Rectal smooth muscle tissue (tissue), 1 donor: ENCODE results near the gene TTBK1.

Source experiments
- H3K27ac ChIP-seq: one replicate; pipeline ENCODE4 v1.7.0; 2013; ENCODE audit warnings: low read depth, low read length, inconsistent platforms
- H3K27me3 ChIP-seq: one replicate; pipeline ENCODE4 v1.7.0; 2013; ENCODE audit warnings: low read length; ENCODE audit not compliant: control insufficient read depth, insufficient read depth
- H3K36me3 ChIP-seq: one replicate; pipeline ENCODE4 v1.7.0; 2013; ENCODE audit warnings: low read length; ENCODE audit not compliant: control insufficient read depth, insufficient read depth
- H3K4me1 ChIP-seq: one replicate; pipeline ENCODE4 v1.7.0; 2013; ENCODE audit warnings: low read length; ENCODE audit not compliant: control insufficient read depth, insufficient read depth
- H3K4me3 ChIP-seq: one replicate; pipeline ENCODE4 v1.7.0; 2013; ENCODE audit warnings: low read length
- H3K9ac ChIP-seq: one replicate; pipeline ENCODE4 v1.7.0; 2013; ENCODE audit warnings: low read length

Gene TTBK1

DNA sequence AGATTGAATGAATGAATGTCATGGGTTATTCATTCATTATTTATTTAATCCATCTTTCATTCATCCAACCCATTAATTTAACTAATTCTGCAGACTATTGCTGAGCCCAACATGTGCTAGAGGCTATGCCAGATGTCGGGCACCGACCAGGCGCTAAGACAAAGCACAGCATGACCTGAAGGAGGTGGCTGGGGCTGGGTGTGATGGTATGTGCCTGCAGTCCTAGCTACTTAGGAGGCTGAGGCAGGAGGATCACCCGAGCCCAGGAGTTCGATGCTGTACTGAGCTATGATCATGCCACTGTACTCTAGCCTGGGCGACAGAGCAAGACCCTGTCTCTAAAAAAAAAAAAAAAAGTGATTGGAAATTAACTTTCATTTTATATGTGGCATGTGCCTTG lies 49.1 kb downstream of the TTBK1 start:
- Histone ChIP-seq H3K27me3 (no peaks in the 10 kb centered on the region), H3K4me3 (no peak overlapping the region), H3K9ac (no peak overlapping the region), H3K27ac (no peak overlapping the region), H3K4me1 (no peaks in the 10 kb centered on the region), H3K36me3 (no peaks in the 10 kb centered on the region)

DNA sequence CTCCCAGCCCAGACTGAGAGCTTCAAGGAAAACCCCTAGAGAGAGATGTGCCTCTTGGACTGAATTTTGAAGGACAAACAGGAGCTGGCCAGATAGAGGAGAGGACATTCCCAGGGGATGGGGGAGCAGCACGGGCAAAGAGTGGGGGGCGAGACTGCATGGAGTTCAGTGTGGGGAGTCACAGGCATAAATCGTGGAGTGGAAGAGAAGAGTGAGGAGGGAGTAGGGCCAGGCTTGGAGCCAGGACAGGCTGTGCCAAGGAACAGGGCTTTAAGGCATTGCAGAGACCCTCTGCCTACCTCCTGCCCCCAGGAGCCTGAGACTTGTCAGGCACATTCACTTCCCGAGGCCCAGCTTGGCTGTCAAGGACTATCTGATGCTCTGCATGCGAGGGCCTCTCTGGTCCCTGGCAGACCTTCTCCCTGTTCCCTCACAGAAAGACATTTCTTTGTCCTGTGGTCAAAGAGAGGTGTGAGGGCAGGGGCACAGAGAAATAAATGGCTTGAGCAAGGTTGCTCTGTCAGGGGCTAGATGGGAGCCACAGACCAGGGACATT lies 49.6 kb downstream of the TTBK1 start:
- H3K4me1 ChIP-seq: no peaks in the 10 kb centered on the region
- no peaks in the 10 kb centered on the region for H3K27me3 ChIP-seq
- no peak overlapping the region for H3K9ac ChIP-seq
- no peaks in the 10 kb centered on the region for H3K36me3 ChIP-seq
- no peak overlapping the region for H3K4me3 ChIP-seq
- no peak overlapping the region for H3K27ac ChIP-seq

DNA sequence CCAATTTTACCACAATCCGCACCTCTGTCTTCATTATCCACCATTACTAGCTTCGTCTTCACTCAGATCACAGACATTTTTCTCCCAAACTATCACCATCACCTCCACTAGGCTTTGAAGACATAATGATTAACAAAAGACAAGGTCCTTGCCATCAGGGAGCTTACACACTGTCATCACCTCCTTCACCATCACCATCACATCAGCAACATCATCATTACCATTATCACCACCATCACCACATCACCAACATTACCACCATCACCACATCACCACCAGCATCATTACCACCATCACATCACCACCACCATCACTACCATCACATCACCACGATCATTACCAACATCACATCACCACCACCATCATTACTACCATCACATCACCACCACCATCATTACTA lies 50.4 kb downstream of the TTBK1 start:
- H3K27ac ChIP-seq: no peak overlapping the region
- H3K36me3 ChIP-seq: no peaks in the 10 kb centered on the region
- no peak overlapping the region for H3K9ac ChIP-seq
- no peaks in the 10 kb centered on the region for H3K4me1 ChIP-seq
- no peak overlapping the region for H3K4me3 ChIP-seq
- no peaks in the 10 kb centered on the region for H3K27me3 ChIP-seq

DNA sequence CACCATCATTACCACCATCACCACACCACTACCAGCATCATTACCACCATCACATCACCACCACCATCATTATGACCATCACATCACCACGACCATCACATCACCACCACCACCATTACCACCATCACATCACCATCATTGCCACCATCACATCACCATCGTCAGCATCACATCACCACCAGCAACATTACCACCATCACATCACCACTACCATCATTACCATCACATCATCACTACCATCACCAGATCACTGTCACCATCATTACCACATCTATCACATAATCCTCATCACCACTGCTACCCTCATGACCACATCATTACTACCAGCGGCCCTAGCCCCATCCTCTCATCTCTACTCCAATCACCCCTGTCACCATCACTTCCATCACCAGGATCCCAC lies 51.3 kb downstream of the TTBK1 start:
- Histone ChIP-seq H3K27me3 (no peaks in the 10 kb centered on the region), H3K27ac (no peak overlapping the region), H3K4me1 (no peaks in the 10 kb centered on the region), H3K9ac (no peak overlapping the region), H3K36me3 (no peaks in the 10 kb centered on the region), H3K4me3 (no peak overlapping the region)

DNA sequence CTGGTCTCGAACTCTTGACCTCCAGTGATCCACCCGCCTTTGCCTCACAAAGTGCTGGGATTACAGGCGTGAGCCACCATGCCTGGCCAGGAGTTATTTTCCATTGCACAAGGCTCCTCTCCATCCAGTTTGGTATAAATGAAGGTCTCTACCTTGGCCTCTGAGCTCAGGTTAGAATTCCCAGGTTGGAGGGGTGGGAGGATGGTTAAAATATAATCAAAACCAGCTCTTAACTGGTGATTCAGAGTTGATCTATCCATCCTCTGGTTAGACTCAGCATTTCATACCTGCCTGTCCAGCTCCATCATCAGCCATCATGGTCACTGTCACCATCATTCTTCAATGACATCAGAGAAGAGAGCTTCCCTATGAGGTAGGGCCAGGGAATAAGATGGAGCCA lies 52.2 kb downstream of the TTBK1 start:
- no peaks in the 10 kb centered on the region for H3K4me1 ChIP-seq
- H3K27me3 ChIP-seq: no peaks in the 10 kb centered on the region
- no peak overlapping the region for H3K4me3 ChIP-seq
- H3K9ac ChIP-seq: no peak overlapping the region
- no peaks in the 10 kb centered on the region for H3K36me3 ChIP-seq
- H3K27ac ChIP-seq: no peak overlapping the region

DNA sequence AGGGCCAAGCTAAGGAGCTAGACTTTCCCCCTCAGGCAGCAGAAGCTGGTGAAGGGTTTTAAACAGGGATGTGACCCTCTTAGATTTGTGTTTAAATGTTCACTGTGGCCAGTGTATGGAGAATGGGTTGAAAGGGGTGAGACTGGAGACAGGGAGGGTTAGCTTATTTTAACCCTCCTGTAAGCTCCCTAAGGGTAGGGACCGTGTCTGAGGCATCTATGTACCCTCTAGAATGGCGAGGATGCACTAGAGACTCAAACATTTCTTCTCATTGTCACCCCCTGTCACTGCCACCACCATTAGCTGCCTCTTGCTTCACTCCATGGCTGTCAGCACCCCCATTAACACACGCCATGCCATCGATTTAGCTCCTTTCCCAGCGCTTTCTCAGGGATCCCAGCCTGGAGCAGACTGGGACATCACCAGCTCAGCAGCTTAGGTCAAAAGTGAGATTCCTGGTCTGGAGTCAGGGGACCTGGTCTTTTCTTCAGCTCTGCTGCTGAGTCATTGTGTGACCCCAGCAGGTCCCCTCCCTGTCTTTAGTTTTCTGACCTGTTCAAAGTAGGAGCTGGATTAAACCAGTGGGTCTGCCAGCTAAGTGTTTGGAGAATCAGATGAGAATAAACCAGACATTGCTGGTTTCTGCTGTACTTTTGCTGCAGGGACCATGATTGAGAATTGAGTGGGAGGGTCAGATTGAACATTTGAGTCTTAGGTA lies 53.7 kb downstream of the TTBK1 start:
- no peaks in the 10 kb centered on the region for H3K36me3 ChIP-seq
- H3K9ac ChIP-seq: no peak overlapping the region
- H3K27ac ChIP-seq: no peak overlapping the region
- H3K4me1 ChIP-seq: no peaks in the 10 kb centered on the region
- peaks cover 3% of the 10 kb centered on the region for H3K27me3 ChIP-seq
- H3K4me3 ChIP-seq: no peak overlapping the region

DNA sequence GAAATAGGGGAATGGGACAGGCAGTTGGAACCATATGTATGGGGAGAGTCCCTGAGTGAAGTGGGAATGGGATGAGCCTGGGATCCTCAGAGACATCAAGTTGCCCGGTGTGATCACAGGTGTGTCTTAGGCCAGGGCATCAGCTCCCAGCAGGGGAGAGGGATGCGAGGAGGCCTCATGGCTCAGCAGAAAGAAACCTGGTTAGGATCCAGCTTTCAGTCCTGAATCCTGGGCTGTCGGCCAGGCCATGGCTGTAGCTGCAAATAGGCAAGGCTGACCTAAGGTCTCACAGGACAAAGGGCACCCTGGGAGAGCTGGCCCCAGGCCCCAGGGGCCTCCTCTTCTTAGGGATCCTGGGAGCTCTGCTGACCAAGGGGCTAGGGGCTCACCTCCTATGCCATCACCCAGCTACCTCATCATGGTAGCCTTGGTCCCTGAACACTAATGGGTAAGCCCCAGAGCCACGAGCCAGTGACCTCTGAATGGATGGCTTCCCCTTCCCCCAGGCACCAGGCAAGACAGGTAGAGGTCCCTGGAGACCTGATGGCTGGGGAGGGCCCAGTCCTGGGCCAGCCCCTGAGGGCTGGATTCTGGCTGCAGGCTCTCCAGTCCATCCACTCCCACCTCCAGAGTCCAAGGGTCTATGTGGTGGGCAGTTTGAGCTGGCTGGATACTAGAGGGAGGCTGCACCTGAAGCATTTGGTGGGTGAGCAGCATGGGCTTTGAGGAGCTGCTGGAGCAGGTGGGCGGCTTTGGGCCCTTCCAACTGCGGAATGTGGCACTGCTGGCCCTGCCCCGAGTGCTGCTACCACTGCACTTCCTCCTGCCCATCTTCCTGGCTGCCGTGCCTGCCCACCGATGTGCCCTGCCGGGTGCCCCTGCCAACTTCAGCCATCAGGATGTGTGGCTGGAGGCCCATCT lies 54.6 kb downstream of the TTBK1 start, which contains the start of gene SLC22A7:
Gene SLC22A7 (plus strand): TSS at position 617 of the 921 bp plus-strand sequence. CDS start 99 bp downstream, at position 716.
- Histone ChIP-seq H3K27ac (no peak within 1 kb of the TSS), H3K27me3 (peaks cover 3% of the 10 kb centered on the region), H3K36me3 (no peaks in the 10 kb centered on the region), H3K4me1 (no peaks in the 10 kb centered on the region), H3K4me3 (no peak within 1 kb of the TSS), H3K9ac (no peak within 1 kb of the TSS)

DNA sequence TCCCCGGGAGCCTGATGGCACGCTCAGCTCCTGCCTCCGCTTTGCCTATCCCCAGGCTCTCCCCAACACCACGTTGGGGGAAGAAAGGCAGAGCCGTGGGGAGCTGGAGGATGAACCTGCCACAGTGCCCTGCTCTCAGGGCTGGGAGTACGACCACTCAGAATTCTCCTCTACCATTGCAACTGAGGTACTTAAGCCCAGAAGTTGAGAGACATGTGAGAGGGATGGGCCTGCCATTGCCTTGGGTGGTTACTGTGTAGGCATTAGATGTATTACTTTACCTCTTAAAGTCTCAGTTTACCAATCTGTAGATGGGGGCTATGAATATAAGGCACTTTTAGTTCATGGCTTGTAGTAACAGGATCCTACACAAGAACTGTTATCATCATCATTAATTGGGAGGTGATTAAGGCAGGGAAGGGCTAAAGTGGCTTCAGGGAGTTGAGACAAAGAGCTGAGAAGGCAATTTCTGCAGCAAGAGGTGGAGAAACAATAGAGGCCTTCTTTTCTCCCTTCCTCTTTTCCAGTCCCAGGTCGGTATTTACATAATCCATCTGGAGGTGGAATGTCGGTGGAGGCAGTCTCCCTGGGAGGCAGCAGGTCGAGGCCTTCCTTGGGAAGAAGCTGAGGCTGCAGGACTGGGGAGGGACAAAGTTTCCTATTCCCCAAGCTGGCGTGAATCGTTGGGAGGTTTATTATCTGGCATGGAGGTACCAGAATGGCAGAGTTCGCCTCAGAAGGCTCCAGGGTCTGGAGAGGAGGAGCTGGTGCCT lies 55.5 kb downstream of the TTBK1 start:
- Histone ChIP-seq H3K36me3 (no peaks in the 10 kb centered on the region), H3K4me3 (no peak overlapping the region), H3K4me1 (no peaks in the 10 kb centered on the region), H3K27me3 (peaks cover 3% of the 10 kb centered on the region), H3K9ac (no peak overlapping the region), H3K27ac (no peak overlapping the region)

DNA sequence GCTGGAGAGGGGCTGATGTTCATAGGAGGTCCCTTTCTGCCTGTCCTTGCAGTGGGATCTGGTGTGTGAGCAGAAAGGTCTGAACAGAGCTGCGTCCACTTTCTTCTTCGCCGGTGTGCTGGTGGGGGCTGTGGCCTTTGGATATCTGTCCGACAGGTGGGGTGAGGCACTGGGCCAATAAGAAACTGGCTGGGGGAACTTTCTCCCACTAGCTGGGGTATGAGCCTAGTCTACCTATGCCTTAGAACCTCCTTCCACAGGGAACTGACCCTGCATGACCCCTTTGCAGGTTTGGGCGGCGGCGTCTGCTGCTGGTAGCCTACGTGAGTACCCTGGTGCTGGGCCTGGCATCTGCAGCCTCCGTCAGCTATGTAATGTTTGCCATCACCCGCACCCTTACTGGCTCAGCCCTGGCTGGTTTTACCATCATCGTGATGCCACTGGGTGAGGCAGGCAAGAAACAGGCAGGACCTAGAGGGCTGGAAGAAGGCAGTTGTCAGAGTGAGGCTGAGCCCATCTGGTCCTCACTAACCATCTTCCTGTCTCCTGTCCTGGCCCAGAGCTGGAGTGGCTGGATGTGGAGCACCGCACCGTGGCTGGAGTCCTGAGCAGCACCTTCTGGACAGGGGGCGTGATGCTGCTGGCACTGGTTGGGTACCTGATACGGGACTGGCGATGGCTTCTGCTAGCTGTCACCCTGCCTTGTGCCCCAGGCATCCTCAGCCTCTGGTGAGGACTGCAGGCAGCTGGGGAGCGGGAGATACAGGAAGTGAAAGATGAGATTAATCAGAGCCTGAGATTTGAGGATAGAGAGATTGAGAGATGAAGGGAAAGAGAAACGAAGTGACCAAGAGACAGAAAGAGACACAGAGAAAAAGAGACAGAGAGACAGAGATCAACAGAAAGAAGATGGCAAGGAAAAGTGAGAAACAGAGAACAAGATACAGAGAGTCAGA lies 56.3 kb downstream of the TTBK1 start:
- Histone ChIP-seq H3K27ac (no peak overlapping the region), H3K4me1 (no peaks in the 10 kb centered on the region), H3K9ac (no peak overlapping the region), H3K36me3 (no peaks in the 10 kb centered on the region), H3K27me3 (peaks cover 3% of the 10 kb centered on the region), H3K4me3 (no peak overlapping the region)

DNA sequence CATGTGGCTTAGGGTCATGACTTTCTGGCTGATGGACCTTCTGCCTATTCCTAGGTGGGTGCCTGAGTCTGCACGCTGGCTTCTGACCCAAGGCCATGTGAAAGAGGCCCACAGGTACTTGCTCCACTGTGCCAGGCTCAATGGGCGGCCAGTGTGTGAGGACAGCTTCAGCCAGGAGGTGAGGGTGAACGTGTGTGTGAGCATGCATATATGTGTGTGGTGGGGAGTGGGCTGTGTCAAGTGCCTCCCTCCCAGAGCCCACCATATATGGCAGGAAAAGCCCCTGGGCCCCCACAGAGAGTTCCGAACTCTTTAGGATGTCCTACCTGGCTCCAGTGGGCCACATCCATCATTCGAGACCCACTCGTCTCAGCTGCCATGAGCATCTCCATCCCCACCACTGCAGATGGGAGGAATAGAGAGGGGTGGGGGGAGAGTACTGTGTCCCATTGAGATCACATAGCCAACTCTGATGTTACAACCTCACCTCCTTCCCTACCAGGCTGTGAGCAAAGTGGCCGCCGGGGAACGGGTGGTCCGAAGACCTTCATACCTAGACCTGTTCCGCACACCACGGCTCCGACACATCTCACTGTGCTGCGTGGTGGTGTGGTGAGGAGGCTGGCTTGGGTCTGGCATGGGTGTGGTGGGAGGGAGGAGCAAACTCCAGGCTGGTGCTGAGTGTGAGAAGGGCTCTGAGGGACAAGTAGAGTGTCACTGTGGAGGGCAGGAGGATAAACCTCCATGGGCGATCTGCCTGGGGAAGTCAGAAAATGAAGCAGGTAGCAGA lies 58.0 kb downstream of the TTBK1 start:
- Histone ChIP-seq H3K27ac (no peak overlapping the region), H3K4me1 (no peaks in the 10 kb centered on the region), H3K4me3 (no peak overlapping the region), H3K9ac (no peak overlapping the region), H3K27me3 (peaks cover 3% of the 10 kb centered on the region), H3K36me3 (no peaks in the 10 kb centered on the region)

DNA sequence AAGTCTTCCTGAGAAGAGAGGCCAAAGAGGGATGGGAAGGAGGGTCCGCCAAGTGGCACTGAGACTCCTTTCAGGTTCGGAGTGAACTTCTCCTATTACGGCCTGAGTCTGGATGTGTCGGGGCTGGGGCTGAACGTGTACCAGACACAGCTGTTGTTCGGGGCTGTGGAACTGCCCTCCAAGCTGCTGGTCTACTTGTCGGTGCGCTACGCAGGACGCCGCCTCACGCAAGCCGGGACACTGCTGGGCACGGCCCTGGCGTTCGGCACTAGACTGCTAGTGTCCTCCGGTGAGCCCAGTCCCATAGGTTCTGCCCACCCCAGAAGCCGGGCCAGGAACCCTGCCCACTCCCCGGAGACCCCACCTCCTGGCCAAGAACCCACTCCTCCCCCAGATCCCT lies 58.8 kb downstream of the TTBK1 start:
- H3K9ac ChIP-seq: no peak overlapping the region
- H3K27ac ChIP-seq: no peak overlapping the region
- H3K4me3 ChIP-seq: no peak overlapping the region
- H3K36me3 ChIP-seq: no peaks in the 10 kb centered on the region
- H3K27me3 ChIP-seq: peaks cover 3% of the 10 kb centered on the region
- no peaks in the 10 kb centered on the region for H3K4me1 ChIP-seq
